A549 (cell line): Measurements from ENCODE around the gene THUMPD3. TPM values are rescaled to one million over a fixed set of nuclear protein-coding genes. Genes with fewer than 3 reads are reported as not detected.

Experiments used
- ATAC-seq, 2 experiments: fragments of 200-7000 bp in 1 of 2; fragments of >200 bp in 1 of 2; cut with Nextera tagmentation in 1 of 2; cut with Tn5 transposase in 1 of 2; 3 replicates each; pipeline versions ENCODE4 v1.8.0 to v1.9.1; 2018 to 2020; ENCODE audit warnings: mild to moderate bottlenecking in 1 of 2, moderate library complexity in 1 of 2
- CTCF ChIA-PET: fragments of 300-600 bp; sonication (Branson Sonifier 250); formaldehyde crosslinking; extraction: SDS; loops from one replicate; lab custom pipeline; 2021; ENCODE audit warnings: antibody characterized with exemption, inconsistent platforms; lab: Yijun Ruan, JAX
- POLR2A ChIA-PET: fragments of 350-600 bp; formaldehyde crosslinking; extraction: SDS; loops from one replicate; lab custom pipeline; 2021; ENCODE audit warnings: antibody characterized with exemption, inconsistent platforms; lab: Yijun Ruan, JAX
- DNase-seq, 2 experiments: peaks; one replicate each; pipeline versions ENCODE4 v3.0.0 to v3.0.0-alpha.2; 2011 to 2016; ENCODE audit warnings: low read depth in 1 of 2, low spot score in 1 of 2
- FAIRE-seq: peaks from 2 replicates; lab custom pipeline; 2011; peaks lifted over from hg19 to GRCh38; lab: Jason Lieb, UNC
- H3K27ac ChIP-seq, 2 experiments: fragments of >200 bp; sonication (Bioruptor Twin); formaldehyde crosslinking; 3 replicates each; pipeline ENCODE4 v1.5.1; 2016 to 2017
- H3K4me1 ChIP-seq: fragments of >200 bp; sonication (Bioruptor Twin); formaldehyde crosslinking; 3 replicates; pipeline ENCODE4 v1.6.1; 2016
- H3K4me2 ChIP-seq: fragments of >200 bp; sonication (Bioruptor Twin); formaldehyde crosslinking; 3 replicates; pipeline ENCODE4 v1.6.1; 2016
- H3K4me3 ChIP-seq: fragments of >200 bp; sonication (Bioruptor Twin); formaldehyde crosslinking; 3 replicates; pipeline ENCODE4 v1.5.1; 2016
- H3K9me3 ChIP-seq: fragments of >200 bp; sonication (Bioruptor Twin); formaldehyde crosslinking; 3 replicates; pipeline ENCODE4 v1.6.1; 2016
- FOSB ChIP-seq: fragments of 250-450 bp; sonication (Bioruptor Pico); IDR thresholded peaks from 2 replicates; pipeline ENCODE4 v1.5.0; 2020; ENCODE audit warnings: mild to moderate bottlenecking, moderate library complexity
- FOXS1 ChIP-seq: fragments of 250-450 bp; sonication (Bioruptor Pico); IDR thresholded peaks from 2 replicates; pipeline ENCODE4 v1.5.0; 2020; ENCODE audit warnings: mild to moderate bottlenecking, moderate library complexity
- HDAC2 ChIP-seq: fragments of 200-600 bp; sonication (generic); IDR thresholded peaks from 2 replicates; pipeline ENCODE4 v1.6.1; 2016
- HEYL ChIP-seq: fragments of 250-450 bp; sonication (Bioruptor Pico); IDR thresholded peaks from 2 replicates; pipeline ENCODE4 v1.8.0; 2021; ENCODE audit warnings: mild to moderate bottlenecking, moderate library complexity
- HOXB13 ChIP-seq: fragments of 250-450 bp; sonication (Bioruptor Pico); IDR thresholded peaks from 2 replicates; pipeline ENCODE4 v1.5.0; 2020; ENCODE audit warnings: low read depth, mild to moderate bottlenecking, moderate library complexity
- HOXB5 ChIP-seq: fragments of 250-450 bp; sonication (Bioruptor Pico); IDR thresholded peaks from 2 replicates; pipeline ENCODE4 v1.5.0; 2020; ENCODE audit warnings: mild to moderate bottlenecking, moderate library complexity
- JUN ChIP-seq, 2 experiments: fragments of >200 bp; sonication (Bioruptor Twin); formaldehyde crosslinking; IDR thresholded peaks; 2 replicates in 1 of 2; 3 replicates in 1 of 2; pipeline ENCODE4 v1.6.1; 2016 to 2017
- JUNB ChIP-seq: fragments of >200 bp; sonication (Bioruptor Twin); formaldehyde crosslinking; IDR thresholded peaks from 2 replicates; pipeline ENCODE4 v1.6.1; 2016
- KDM1A ChIP-seq: fragments of 200-600 bp; sonication (generic); IDR thresholded peaks from 2 replicates; pipeline ENCODE4 v1.6.1; 2016; ENCODE audit warnings: low read depth, mild to moderate bottlenecking
- KDM5A ChIP-seq: fragments of 200-600 bp; sonication (generic); IDR thresholded peaks from 2 replicates; pipeline ENCODE4 v1.6.1; 2016; ENCODE audit warnings: antibody characterized with exemption, mild to moderate bottlenecking
- NFE2L2 ChIP-seq: fragments of 150-350 bp; conservative IDR thresholded peaks from 2 replicates; pipeline ENCODE4 v1.6.1; 2014; ENCODE audit warnings: low read length
- POLR2A ChIP-seq: IDR thresholded peaks from 2 replicates; pipeline ENCODE4 v1.6.1; 2012; ENCODE audit warnings: mild to moderate bottlenecking, low read length
- POLR2AphosphoS2 ChIP-seq: conservative IDR thresholded peaks from 2 replicates; pipeline ENCODE4 v1.6.1; 2012; ENCODE audit warnings: low read length, improper control_type of control experiment, inconsistent platforms
- RAD21 ChIP-seq, 2 experiments: fragments of >200 bp in 1 of 2; sonication (Bioruptor Twin) in 1 of 2; formaldehyde crosslinking in 1 of 2; IDR thresholded peaks in 1 of 2; conservative IDR thresholded peaks in 1 of 2; 2 replicates in 1 of 2; 3 replicates in 1 of 2; pipeline ENCODE4 v1.6.1; 2012 to 2018; ENCODE audit warnings: inconsistent platforms in 1 of 2
- TP53 ChIP-seq: fragments of 250-450 bp; sonication (Bioruptor Pico); IDR thresholded peaks from 2 replicates; pipeline ENCODE4 v1.5.0; 2021; ENCODE audit warnings: mild to moderate bottlenecking, moderate library complexity
- ZFP36 ChIP-seq: fragments of 450-650 bp; IDR thresholded peaks from 2 replicates; pipeline ENCODE4 v1.6.1; 2014; ENCODE audit warnings: borderline replicate concordance; ENCODE audit not compliant: partially characterized antibody
- ZNF302 ChIP-seq: fragments of 250-450 bp; sonication (Bioruptor Pico); IDR thresholded peaks from 2 replicates; pipeline ENCODE4 v1.9.0; 2021; ENCODE audit warnings: inconsistent platforms, mild to moderate bottlenecking, moderate library complexity
- ZSCAN20 ChIP-seq: fragments of 250-450 bp; sonication (Bioruptor Pico); IDR thresholded peaks from 2 replicates; pipeline ENCODE4 v1.8.0; 2022; ENCODE audit warnings: mild to moderate bottlenecking, moderate library complexity
- WGBS: methylation state at CpG from one replicate; pipeline ENCODE4 v1.1.6; 2017; ENCODE audit errors: missing lambda C conversion rate; 5-methylcytosine and 5-hydroxymethylcytosine counted together
- polyA plus RNA-seq, 4 experiments: library from polyadenylated mRNA; depleted of rRNA in 3 of 4; stranded (reverse); fragments of >200 nt; fragmentation: RNase III in 1 of 4; extraction: RNeasy Plus Mini Kit Qiagen cat#74134 plus additional on column Dnase treatment in 1 of 4; gene quantifications; 2 replicates in 3 of 4; 3 replicates in 1 of 4; pipeline ENCODE4 v1.2.3, GENCODE V29; 2011 to 2017
- TF ChIP-seq, protein P1 (sequence below): fragments of 450-650 bp; IDR thresholded peaks from 2 replicates; pipeline ENCODE4 v1.6.1; 2014; ENCODE audit warnings: antibody characterized with exemption
- TF ChIP-seq, protein P2 (sequence below): fragments of 250-450 bp; sonication (Bioruptor Pico); IDR thresholded peaks from 2 replicates; pipeline ENCODE4 v1.5.0; 2021; ENCODE audit warnings: mild to moderate bottlenecking, moderate library complexity, borderline replicate concordance
- TF ChIP-seq, protein P3 (sequence below): fragments of >200 bp; sonication (Bioruptor Twin); formaldehyde crosslinking; IDR thresholded peaks from 2 replicates; pipeline ENCODE4 v1.6.1; 2016
- TF ChIP-seq, protein P4 (sequence below): fragments of 200-600 bp; sonication (generic); IDR thresholded peaks from 2 replicates; pipeline ENCODE4 v1.6.1; 2016; ENCODE audit warnings: antibody characterized with exemption, mild to moderate bottlenecking, moderate library complexity

Gene THUMPD3
- polyA plus RNA-seq, 2 of the 4 experiments (the other 2 are of a cell fraction): 53.9 to 86.0 TPM

DNA sequence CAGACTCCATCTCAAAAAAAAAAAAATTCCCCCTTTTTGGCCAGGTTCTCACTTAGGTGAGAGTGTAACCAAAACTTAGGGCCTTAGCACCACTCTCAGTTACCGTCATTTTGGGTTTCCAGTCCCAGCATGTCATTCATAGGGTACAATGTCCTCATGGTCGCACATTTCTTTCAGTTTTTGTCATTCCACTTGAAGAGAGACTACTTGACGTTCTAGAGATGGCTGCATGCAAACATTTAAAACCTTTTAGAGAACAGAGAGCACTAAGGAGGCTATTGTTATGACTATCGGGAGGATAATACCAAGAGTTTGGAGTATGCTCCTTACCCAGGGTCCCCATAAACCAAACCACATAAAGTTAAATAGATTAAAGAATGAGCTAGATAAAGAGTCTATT lies 37.9 kb upstream of the THUMPD3 start:
- no peak overlapping the region for H3K27ac ChIP-seq
- WGBS: 71% methylated on average over 4 of the region's 4 CpGs
- no peaks in the 10 kb centered on the region for H3K4me1 ChIP-seq
- no peak for ATAC-seq
- H3K9me3 ChIP-seq: peaks cover 6% of the 10 kb centered on the region; the same call in 1 of the 3 replicates
- H3K4me3 ChIP-seq: no peak overlapping the region
- ChIA-PET CTCF (interaction anchor here (0.8 to 1.2 kb wide), 2 partner anchors 11 to 21 kb away, joined by 3 read pairs; no protein-coding TSS in a partner anchor), POLR2A (no interaction called here)
- DNase-seq: no peak
- no peak overlapping the region for H3K4me2 ChIP-seq
- no peak for FAIRE-seq
- TF ChIP-seq TP53 (CRISPR knock-in tag) (no peak), NFE2L2 (no peak), POLR2A (no peak), ZNF302 (CRISPR knock-in tag) (no peak), FOSB (CRISPR knock-in tag) (no peak), HEYL (CRISPR knock-in tag) (no peak), ZFP36 (no peak), HOXB5 (CRISPR knock-in tag) (no peak), POLR2AphosphoS2 (no peak), KDM1A (no peak), JUN (IDR thresholded peaks at IDR 0.05) (no peak)
- TF ChIP-seq, protein P1, sequence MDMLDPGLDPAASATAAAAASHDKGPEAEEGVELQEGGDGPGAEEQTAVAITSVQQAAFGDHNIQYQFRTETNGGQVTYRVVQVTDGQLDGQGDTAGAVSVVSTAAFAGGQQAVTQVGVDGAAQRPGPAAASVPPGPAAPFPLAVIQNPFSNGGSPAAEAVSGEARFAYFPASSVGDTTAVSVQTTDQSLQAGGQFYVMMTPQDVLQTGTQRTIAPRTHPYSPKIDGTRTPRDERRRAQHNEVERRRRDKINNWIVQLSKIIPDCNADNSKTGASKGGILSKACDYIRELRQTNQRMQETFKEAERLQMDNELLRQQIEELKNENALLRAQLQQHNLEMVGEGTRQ: no peak
- TF ChIP-seq, protein P2, sequence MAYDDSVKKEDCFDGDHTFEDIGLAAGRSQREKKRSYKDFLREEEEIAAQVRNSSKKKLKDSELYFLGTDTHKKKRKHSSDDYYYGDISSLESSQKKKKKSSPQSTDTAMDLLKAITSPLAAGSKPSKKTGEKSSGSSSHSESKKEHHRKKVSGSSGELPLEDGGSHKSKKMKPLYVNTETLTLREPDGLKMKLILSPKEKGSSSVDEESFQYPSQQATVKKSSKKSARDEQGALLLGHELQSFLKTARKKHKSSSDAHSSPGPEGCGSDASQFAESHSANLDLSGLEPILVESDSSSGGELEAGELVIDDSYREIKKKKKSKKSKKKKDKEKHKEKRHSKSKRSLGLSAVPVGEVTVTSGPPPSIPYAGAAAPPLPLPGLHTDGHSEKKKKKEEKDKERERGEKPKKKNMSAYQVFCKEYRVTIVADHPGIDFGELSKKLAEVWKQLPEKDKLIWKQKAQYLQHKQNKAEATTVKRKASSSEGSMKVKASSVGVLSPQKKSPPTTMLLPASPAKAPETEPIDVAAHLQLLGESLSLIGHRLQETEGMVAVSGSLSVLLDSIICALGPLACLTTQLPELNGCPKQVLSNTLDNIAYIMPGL: no peak
- TF ChIP-seq, protein P3, sequence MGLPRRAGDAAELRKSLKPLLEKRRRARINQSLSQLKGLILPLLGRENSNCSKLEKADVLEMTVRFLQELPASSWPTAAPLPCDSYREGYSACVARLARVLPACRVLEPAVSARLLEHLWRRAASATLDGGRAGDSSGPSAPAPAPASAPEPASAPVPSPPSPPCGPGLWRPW: no peak
- TF ChIP-seq, all 56 proteins: peak for 0

DNA sequence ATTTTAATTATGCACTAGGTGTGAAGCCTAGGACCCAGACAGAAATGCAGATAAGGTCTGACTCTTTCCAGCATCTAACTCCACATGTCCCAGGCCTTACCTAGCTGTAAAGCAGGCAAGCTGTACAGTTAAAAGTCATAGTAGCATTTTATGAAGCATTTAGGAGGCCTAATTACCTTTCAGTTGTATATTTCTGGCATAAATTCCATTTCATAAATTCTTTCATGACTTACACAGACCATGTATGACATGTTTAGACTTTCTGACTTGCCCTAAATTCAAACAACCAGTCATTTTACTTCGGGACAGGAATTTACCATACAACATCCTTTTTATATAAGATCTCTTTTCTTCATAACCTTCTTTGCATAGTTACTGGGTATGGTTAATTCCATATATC lies 35.3 kb upstream of the THUMPD3 start:
- no peak overlapping the region for H3K27ac ChIP-seq
- 5% methylated on average over 1 of the region's 1 CpG for WGBS
- POLR2A ChIA-PET: no interaction called here
- FAIRE-seq (no peak), ATAC-seq (no peak), DNase-seq (no peak)
- H3K4me2 ChIP-seq: no peak overlapping the region
- CTCF ChIA-PET: interaction anchor here (1.2 to 4.2 kb wide), 4 partner anchors 24 to 356 kb away, joined by 3 to 13 read pairs (median 4); no protein-coding TSS in a partner anchor
- peaks cover 9% of the 10 kb centered on the region; the same call in 1 of the 3 replicates for H3K9me3 ChIP-seq
- H3K4me3 ChIP-seq: no peak overlapping the region
- H3K4me1 ChIP-seq: no peaks in the 10 kb centered on the region
- TF ChIP-seq TP53 (CRISPR knock-in tag) (no peak), ZFP36 (peak; percentile 62)

DNA sequence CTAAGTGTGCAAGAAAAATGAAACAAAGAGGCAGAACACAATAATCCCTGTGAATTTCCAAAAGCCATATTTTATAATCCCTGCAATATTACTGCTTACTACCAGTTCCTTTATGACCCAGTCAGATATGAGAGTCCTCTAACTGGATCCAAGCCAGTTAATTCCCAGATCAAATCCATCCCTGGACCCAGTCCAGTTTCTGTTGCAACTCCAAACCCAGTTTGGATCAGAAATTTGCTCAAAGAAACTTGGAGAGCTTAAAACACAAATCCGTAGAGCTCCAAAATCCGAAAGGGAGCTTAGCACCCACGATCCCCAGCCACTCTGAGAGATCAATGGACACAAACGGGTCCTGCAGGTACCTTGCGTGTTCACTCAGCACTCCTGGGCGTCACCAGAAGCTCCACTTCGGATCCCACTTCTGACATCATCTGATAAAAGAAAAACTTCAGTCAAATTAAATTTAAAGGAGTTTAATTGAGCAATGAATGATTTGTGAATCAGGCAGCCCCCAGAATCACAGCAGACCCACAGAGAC lies 32.6 kb upstream of the THUMPD3 start:
- FAIRE-seq (no peak), DNase-seq (no peak), ATAC-seq (no peak)
- TF ChIP-seq HDAC2 (no peak), JUNB (no peak), HOXB13 (CRISPR knock-in tag) (no peak), RAD21 (conservative IDR thresholded peaks at IDR 0.05 in 1 of 2, IDR thresholded peaks at IDR 0.05 in 1 of 2) (no peak), ZNF302 (CRISPR knock-in tag) (no peak), POLR2AphosphoS2 (no peak), KDM5A (no peak), ZSCAN20 (CRISPR knock-in tag) (no peak), FOXS1 (CRISPR knock-in tag) (no peak), HOXB5 (CRISPR knock-in tag) (no peak), ZFP36 (no peak)
- TF ChIP-seq, protein P4, sequence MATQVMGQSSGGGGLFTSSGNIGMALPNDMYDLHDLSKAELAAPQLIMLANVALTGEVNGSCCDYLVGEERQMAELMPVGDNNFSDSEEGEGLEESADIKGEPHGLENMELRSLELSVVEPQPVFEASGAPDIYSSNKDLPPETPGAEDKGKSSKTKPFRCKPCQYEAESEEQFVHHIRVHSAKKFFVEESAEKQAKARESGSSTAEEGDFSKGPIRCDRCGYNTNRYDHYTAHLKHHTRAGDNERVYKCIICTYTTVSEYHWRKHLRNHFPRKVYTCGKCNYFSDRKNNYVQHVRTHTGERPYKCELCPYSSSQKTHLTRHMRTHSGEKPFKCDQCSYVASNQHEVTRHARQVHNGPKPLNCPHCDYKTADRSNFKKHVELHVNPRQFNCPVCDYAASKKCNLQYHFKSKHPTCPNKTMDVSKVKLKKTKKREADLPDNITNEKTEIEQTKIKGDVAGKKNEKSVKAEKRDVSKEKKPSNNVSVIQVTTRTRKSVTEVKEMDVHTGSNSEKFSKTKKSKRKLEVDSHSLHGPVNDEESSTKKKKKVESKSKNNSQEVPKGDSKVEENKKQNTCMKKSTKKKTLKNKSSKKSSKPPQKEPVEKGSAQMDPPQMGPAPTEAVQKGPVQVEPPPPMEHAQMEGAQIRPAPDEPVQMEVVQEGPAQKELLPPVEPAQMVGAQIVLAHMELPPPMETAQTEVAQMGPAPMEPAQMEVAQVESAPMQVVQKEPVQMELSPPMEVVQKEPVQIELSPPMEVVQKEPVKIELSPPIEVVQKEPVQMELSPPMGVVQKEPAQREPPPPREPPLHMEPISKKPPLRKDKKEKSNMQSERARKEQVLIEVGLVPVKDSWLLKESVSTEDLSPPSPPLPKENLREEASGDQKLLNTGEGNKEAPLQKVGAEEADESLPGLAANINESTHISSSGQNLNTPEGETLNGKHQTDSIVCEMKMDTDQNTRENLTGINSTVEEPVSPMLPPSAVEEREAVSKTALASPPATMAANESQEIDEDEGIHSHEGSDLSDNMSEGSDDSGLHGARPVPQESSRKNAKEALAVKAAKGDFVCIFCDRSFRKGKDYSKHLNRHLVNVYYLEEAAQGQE: no peak
- Histone ChIP-seq H3K4me2 (no peak overlapping the region), H3K4me1 (no peaks in the 10 kb centered on the region), H3K9me3 (peaks cover 9% of the 10 kb centered on the region; the same call in 1 of the 3 replicates), H3K4me3 (no peak overlapping the region), H3K27ac (no peak overlapping the region)
- 44% methylated on average over 7 of the region's 7 CpGs for WGBS
- ChIA-PET CTCF (interaction anchor here (1.1 kb wide), 1 partner anchor 23 kb away, joined by 3 read pairs; no protein-coding TSS in a partner anchor), POLR2A (no interaction called here)
